Small intestine (tissue), 7 donors: ENCODE data around the gene UQCR11. TPM values are rescaled to one million over a fixed set of nuclear protein-coding genes. Genes with fewer than 3 reads are reported as not detected.
A peak's percentile ranks its signal among the peaks of the same experiment; 100 is the strongest.
"Not testable (repeated sequence)": the region's sequence is repeated elsewhere in the genome, so short reads cannot be mapped to it uniquely, and the experiment has no call there.

ENCODE experiments used
- DNase-seq, 2 donors: peaks; one replicate each; pipeline versions ENCODE4 v3.0.0 to v3.0.0-alpha.2; 2013
- FAIRE-seq: peaks from 2 replicates; lab custom pipeline; 2012; peaks lifted over from hg19 to GRCh38; lab: Jason Lieb, UNC
- H3K27ac ChIP-seq, 3 donors: one replicate each; pipeline ENCODE4 v1.5.1; 2013; ENCODE audit warnings: low read length in 2 of 3, mild to moderate bottlenecking in 2 of 3, control low read depth in 1 of 3, inconsistent platforms in 1 of 3, low read depth in 1 of 3, moderate library complexity in 1 of 3
- H3K27me3 ChIP-seq, 3 donors: one replicate each; pipeline ENCODE4 v1.6.1; 2013; ENCODE audit warnings: low read length in 3 of 3, inconsistent platforms in 1 of 3; ENCODE audit not compliant: control insufficient read depth in 3 of 3, insufficient read depth in 3 of 3
- H3K36me3 ChIP-seq, 3 donors: one replicate each; pipeline ENCODE4 v1.6.1; 2013; ENCODE audit warnings: low read length in 3 of 3, inconsistent platforms in 1 of 3, low read depth in 1 of 3, mild to moderate bottlenecking in 1 of 3, moderate library complexity in 1 of 3; ENCODE audit not compliant: control insufficient read depth in 3 of 3, insufficient read depth in 2 of 3
- H3K4me1 ChIP-seq, 3 donors: one replicate each; pipeline ENCODE4 v1.6.1; 2013; ENCODE audit warnings: low read length in 2 of 3, inconsistent platforms in 1 of 3, low read depth in 1 of 3, mild to moderate bottlenecking in 1 of 3, moderate library complexity in 1 of 3; ENCODE audit not compliant: control insufficient read depth in 3 of 3, insufficient read depth in 2 of 3
- H3K4me3 ChIP-seq, 3 donors: one replicate each; pipeline ENCODE4 v1.5.1; 2013; ENCODE audit warnings: low read length in 3 of 3, control low read depth in 1 of 3, inconsistent platforms in 1 of 3, low read depth in 1 of 3, mild to moderate bottlenecking in 1 of 3, moderate library complexity in 1 of 3
- H3K9me3 ChIP-seq, 2 donors: one replicate each; pipeline ENCODE4 v1.6.1; 2013; ENCODE audit warnings: low read depth in 1 of 2, low read length in 1 of 2; ENCODE audit not compliant: control insufficient read depth in 2 of 2, insufficient read depth in 1 of 2
- WGBS, 3 donors: extraction: QIAGEN DNeasy Blood & Tissue Kit; methylation state at CpG; one replicate each; pipeline ENCODE4 v1.1.7; 2013; 5-methylcytosine and 5-hydroxymethylcytosine counted together
- polyA plus RNA-seq, 4 donors: library from polyadenylated mRNA; stranded (reverse) in 3 of 4; unstranded in 1 of 4; fragments of 200-250 nt in 3 of 4; fragments of 120-200 nt in 1 of 4; gene quantifications; one replicate each; pipeline versions ENCODE4 v1.2.1 to v1.2.3, GENCODE V29; 2013
- donor health status: healthy with polysubstance abuse.
- donor health status: control.
- donor health status: control.
- donor health status: Bipolar disorder and iron deficiency.
- donor health status: healthy.

Gene UQCR11
- polyA plus RNA-seq, 4 donors, result 115 to 283 (median 212) TPM

- Histone ChIP-seq H3K36me3 (peaks cover 9 to 91% (median 11%) of the 10 kb centered on the region in 3 donors), H3K4me1 (peaks cover 0 to 12% (median 0%) of the 10 kb centered on the region in 3 donors), H3K4me3 (no peak overlapping the region), H3K9me3 (no peaks in the 10 kb centered on the region), H3K27ac (no peak overlapping the region), H3K27me3 (no peaks in the 10 kb centered on the region)
- no peak for FAIRE-seq
- WGBS, 3 donors, result 87 to 89% (median 88%) methylated on average over 24 of the region's 24 CpGs
- no peak for DNase-seq
Observed at GRCh38 chr19:1646149-1646548, 40.9 kb upstream of the UQCR11 start.

DNA sequence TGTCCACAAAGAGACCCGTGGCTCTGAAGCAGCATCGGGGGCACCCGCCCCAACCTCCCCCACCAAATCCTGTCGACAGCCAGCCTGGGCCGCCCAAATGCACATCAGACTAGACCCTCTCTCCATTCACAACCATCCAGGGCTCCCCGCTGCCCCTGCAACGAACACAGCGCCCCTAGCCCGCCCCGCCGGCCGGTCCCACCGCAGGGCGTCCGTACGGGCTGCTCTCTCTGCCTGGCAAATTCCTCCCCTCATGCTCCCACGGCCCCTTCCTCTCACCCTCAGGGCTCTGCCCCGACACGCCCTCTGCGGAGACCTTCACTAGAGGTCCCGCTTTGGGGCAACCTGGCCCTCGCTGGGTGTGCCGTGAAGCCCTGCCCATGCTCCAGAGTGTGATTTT, 40.0 kb upstream of the UQCR11 start:
- FAIRE-seq, result no peak
- peaks cover 9 to 94% (median 11%) of the 10 kb centered on the region in 3 donors for H3K36me3 ChIP-seq
- no peak overlapping the region for H3K27ac ChIP-seq
- no peaks in the 10 kb centered on the region for H3K9me3 ChIP-seq
- no peaks in the 10 kb centered on the region for H3K27me3 ChIP-seq
- peaks cover 0 to 3% (median 0%) of the 10 kb centered on the region in 3 donors for H3K4me1 ChIP-seq
- DNase-seq, result no peak
- WGBS, 3 donors, result 93 to 95% (median 95%) methylated on average over 23 of the region's 23 CpGs
- H3K4me3 ChIP-seq, result no peak overlapping the region

- no peak for FAIRE-seq
- WGBS, 3 donors, result 93 to 95% (median 94%) methylated on average over 16 of the region's 16 CpGs
- H3K4me3 ChIP-seq, result no peak overlapping the region
- H3K9me3 ChIP-seq, result no peaks in the 10 kb centered on the region
- H3K36me3 ChIP-seq, result peaks cover 11 to 90% (median 12%) of the 10 kb centered on the region in 3 donors
- no peaks in the 10 kb centered on the region for H3K4me1 ChIP-seq
- no peak for DNase-seq
- H3K27ac ChIP-seq, result no peak overlapping the region
- no peaks in the 10 kb centered on the region for H3K27me3 ChIP-seq
Observed at GRCh38 chr19:1644070-1644469, 38.8 kb upstream of the UQCR11 start.

DNA sequence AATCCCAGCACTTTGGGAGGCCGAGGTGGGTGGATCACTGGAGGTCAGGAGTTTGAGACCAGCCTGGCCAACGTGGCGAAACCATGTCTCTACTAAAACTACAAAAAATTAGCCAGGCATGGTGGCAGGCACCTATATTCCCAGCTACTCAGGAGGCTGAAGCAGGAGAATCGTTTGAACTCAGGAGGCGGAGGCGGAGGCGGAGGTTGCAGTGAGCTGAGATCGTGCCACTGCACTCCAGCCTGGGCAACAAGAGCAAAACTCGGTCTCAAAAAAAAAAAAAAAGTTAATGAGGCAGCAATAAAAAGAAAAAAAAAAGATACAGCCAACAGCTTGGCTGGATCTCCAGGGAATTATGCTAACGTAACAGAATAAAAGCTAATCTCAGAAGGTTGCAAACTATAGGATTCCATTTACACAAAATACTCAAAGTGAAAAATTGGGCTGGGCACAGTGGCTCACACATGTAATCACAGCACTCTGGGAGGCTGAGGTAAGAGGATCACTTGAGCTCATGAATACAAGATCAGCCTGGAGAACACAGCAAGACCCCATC, 35.7 kb upstream of the UQCR11 start:
- not testable (repeated sequence) for H3K27ac ChIP-seq, H3K9me3 ChIP-seq, H3K4me3 ChIP-seq, DNase-seq, H3K4me1 ChIP-seq, H3K27me3 ChIP-seq, FAIRE-seq
- H3K36me3 ChIP-seq, result peaks cover 10 to 86% (median 14%) of the 10 kb centered on the region in 3 donors
- WGBS, 3 donors, result 76 to 84% (median 76%) methylated on average over 10 of the region's 10 CpGs

- no peak for DNase-seq
- H3K27ac ChIP-seq, result no peak overlapping the region
- FAIRE-seq, result no peak
- H3K9me3 ChIP-seq, result peaks cover 0 to 10% of the 10 kb centered on the region in 2 donors
- peaks cover 2 to 82% (median 5%) of the 10 kb centered on the region in 3 donors for H3K36me3 ChIP-seq
- WGBS, 3 donors, result 95 to 97% (median 97%) methylated on average over 34 of the region's 34 CpGs
- H3K4me3 ChIP-seq, result no peak overlapping the region
- no peaks in the 10 kb centered on the region for H3K27me3 ChIP-seq
- H3K4me1 ChIP-seq, result peaks cover 2 to 23% (median 3%) of the 10 kb centered on the region in 3 donors
Observed at GRCh38 chr19:1636325-1637236, 31.3 kb upstream of the UQCR11 start.

- Histone ChIP-seq H3K4me1 (peaks cover 2 to 23% (median 3%) of the 10 kb centered on the region in 3 donors), H3K27ac (no peak overlapping the region), H3K9me3 (peaks cover 0 to 10% of the 10 kb centered on the region in 2 donors), H3K4me3 (no peak overlapping the region), H3K36me3 (peaks cover 0 to 87% (median 3%) of the 10 kb centered on the region in 3 donors), H3K27me3 (no peaks in the 10 kb centered on the region)
- FAIRE-seq (no peak), DNase-seq (no peak)
- WGBS, 3 donors, result 96 to 98% (median 98%) methylated on average over 5 of the region's 5 CpGs
Observed at GRCh38 chr19:1634938-1635243, 29.6 kb upstream of the UQCR11 start.

DNA sequence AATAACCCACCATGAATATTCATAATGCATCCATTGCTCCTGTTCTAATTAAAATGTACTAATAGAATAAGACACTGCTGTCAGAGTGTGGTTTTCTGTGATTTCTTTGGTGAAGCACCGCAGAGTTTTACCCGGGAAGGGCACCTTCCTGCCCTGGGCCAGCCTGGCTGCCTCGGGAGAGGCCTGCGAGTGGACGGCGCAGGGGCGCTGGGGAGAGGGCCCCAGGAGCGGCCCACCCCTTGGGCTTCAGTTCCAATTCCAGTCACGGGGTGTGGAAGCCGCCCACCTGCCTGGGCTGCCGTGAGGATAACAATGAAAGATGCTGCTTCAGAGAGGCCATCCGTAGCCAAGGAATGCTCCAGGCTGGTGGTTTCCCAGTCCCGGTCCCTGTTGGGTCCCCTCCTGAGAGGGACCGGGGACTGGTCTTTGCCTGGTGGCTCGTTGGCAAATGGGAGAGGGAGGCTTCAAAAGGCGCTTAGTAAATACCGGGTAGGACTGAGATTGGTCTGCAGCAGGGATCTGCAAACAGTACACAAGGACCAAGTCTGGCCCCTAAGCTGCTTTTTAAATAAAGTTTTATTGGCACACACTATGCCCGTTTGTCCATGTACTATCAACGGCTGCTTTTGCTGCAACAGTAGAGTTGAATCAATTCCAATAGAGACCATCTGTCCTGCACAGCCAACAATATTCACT, 29.1 kb upstream of the UQCR11 start:
- H3K9me3 ChIP-seq, result peaks cover 0 to 10% of the 10 kb centered on the region in 2 donors
- H3K27ac ChIP-seq, result no peak overlapping the region
- no peak overlapping the region for H3K4me3 ChIP-seq
- 93 to 97% (median 94%) methylated on average over 19 of the region's 19 CpGs for WGBS, 3 donors
- H3K27me3 ChIP-seq, result no peaks in the 10 kb centered on the region
- FAIRE-seq (no peak), DNase-seq (no peak)
- H3K36me3 ChIP-seq, result peaks cover 0 to 90% (median 3%) of the 10 kb centered on the region in 3 donors
- H3K4me1 ChIP-seq, result peaks cover 2 to 23% (median 3%) of the 10 kb centered on the region in 3 donors

DNA sequence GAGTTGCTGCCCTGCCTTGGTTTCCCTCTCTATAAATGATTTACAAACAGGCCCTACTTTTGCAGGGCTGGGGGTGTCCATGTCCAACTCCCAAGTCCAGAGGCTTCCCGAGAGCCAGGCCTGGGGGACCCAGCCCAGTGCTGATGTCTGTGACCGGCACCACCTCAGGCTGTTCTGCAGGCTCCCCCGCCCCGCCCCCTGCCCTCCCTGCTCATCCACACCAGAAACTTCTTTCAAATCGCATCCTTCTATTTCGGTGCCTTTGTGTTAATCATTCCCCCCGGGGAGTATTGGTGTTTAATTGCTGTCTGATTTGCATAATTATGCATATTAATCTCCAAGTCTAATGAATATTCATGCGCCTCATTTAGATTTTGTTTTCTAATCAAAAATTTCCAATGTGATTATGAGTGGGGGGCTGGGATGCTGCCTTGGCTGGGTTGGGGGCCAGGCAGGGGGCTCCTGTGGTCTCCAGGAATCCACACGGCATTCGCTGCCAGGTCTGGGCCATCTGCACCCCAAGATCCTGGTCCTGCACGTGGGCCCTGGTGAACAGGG, 28.1 kb upstream of the UQCR11 start:
- Histone ChIP-seq H3K27ac (peak overlapping the region; percentile 63 to 84 (median 76)), H3K36me3 (peaks cover 0 to 84% (median 3%) of the 10 kb centered on the region in 3 donors), H3K4me1 (peaks cover 2 to 23% (median 3%) of the 10 kb centered on the region in 3 donors), H3K4me3 (no peak overlapping the region), H3K27me3 (no peaks in the 10 kb centered on the region), H3K9me3 (peaks cover 0 to 10% of the 10 kb centered on the region in 2 donors)
- 58 to 81% (median 77%) methylated on average over 11 of the region's 11 CpGs for WGBS, 3 donors
- no peak for DNase-seq
- no peak for FAIRE-seq
